Pulmonary artery endothelial cell (primary cell): ENCODE results near the gene PRKAR1B. TPM values are rescaled to one million over a fixed set of nuclear protein-coding genes. Genes with fewer than 3 reads are reported as not detected.

Experiments used
- DNase-seq: peaks from one replicate; pipeline ENCODE4 v3.0.0-alpha.2; 2011; ENCODE audit warnings: low read depth, low spot score
- total RNA-seq: library from RNA; depleted of rRNA; stranded (reverse); fragments of >200 nt; gene quantifications from 2 replicates; pipeline ENCODE4 v1.2.3, GENCODE V29; 2014

The PRKAR1B gene
- total RNA-seq, 1 donor from 2014 or later, result 24.5 TPM

- DNase-seq, result no peak
These were observed 121.2 kb downstream of the PRKAR1B start for GRCh38 chr7:605661-606450.

- DNase-seq, result no peak
These were observed 122.1 kb downstream of the PRKAR1B start for GRCh38 chr7:604884-605531.

GRCh38 chr7:604001-604883 lies 122.8 kb downstream of the PRKAR1B start:
- peak; percentile 87 for DNase-seq

- DNase-seq, result no peak
These were observed 123.7 kb downstream of the PRKAR1B start for GRCh38 chr7:603152-603951.

GRCh38 chr7:602341-603141 lies 124.5 kb downstream of the PRKAR1B start:
- no peak for DNase-seq

- DNase-seq, result no peak
These were observed 125.3 kb downstream of the PRKAR1B start for GRCh38 chr7:601595-602340.

- no peak for DNase-seq
These were observed 126.0 kb downstream of the PRKAR1B start for GRCh38 chr7:601036-601594.

GRCh38 chr7:600149-601035 lies 126.7 kb downstream of the PRKAR1B start:
- no peak for DNase-seq

- DNase-seq, result no peak
These were observed 128.2 kb downstream of the PRKAR1B start for GRCh38 chr7:598899-599298.

GRCh38 chr7:597348-598178 lies 129.5 kb downstream of the PRKAR1B start:
- DNase-seq, result no peak

- no peak for DNase-seq
These were observed 130.3 kb downstream of the PRKAR1B start for GRCh38 chr7:596819-597182.

GRCh38 chr7:596071-596818 lies 130.8 kb downstream of the PRKAR1B start:
- no peak for DNase-seq

- DNase-seq, result no peak
These were observed 131.5 kb downstream of the PRKAR1B start for GRCh38 chr7:595621-596010.

- DNase-seq, result no peak
These were observed 132.0 kb downstream of the PRKAR1B start for GRCh38 chr7:594920-595620.

- no peak for DNase-seq
These were observed 132.7 kb downstream of the PRKAR1B start for GRCh38 chr7:594212-594913.
